K562 (cell line): ENCODE data around the gene ST6GAL1. TPM values are rescaled to one million over a fixed set of nuclear protein-coding genes. Genes with fewer than 3 reads are reported as not detected.

Experiments used
- CHD7 ChIP-seq: fragments of 200-600 bp; sonication (generic); IDR thresholded peaks from one replicate; pipeline ENCODE4 v1.6.1; 2012; ENCODE audit warnings: mild to moderate bottlenecking, low read depth, low read length, inconsistent platforms
- MCM7 ChIP-seq, 2 experiments: fragments of 450-650 bp; IDR thresholded peaks; 2 replicates each; pipeline ENCODE4 v1.6.1; 2016 to 2018
- NBN ChIP-seq: fragments of 450-650 bp; IDR thresholded peaks from 2 replicates; pipeline ENCODE4 v1.6.1; 2016; ENCODE audit warnings: low read depth, mild to moderate bottlenecking
- NFIC ChIP-seq: fragments of 450-650 bp; IDR thresholded peaks from 2 replicates; pipeline ENCODE4 v1.6.1; 2017; ENCODE audit warnings: mild to moderate bottlenecking, inconsistent platforms
- PPARD ChIP-seq: fragments of 250-450 bp; sonication (Bioruptor Pico); IDR thresholded peaks from 2 replicates; pipeline ENCODE4 v1.8.0; 2022; ENCODE audit warnings: inconsistent platforms, mild to moderate bottlenecking, moderate library complexity
- PRMT5 ChIP-seq: sonication (generic); formaldehyde crosslinking; IDR thresholded peaks from 2 replicates; pipeline ENCODE4 v1.5.0; 2020; ENCODE audit warnings: missing genetic modification reagents
- RBBP5 ChIP-seq: fragments of 200-600 bp; sonication (generic); IDR thresholded peaks from 2 replicates; pipeline ENCODE4 v1.6.1; 2012; ENCODE audit warnings: borderline replicate concordance, mild to moderate bottlenecking, low read length, control low read depth, inconsistent platforms; ENCODE audit not compliant: insufficient read depth, poor library complexity, severe bottlenecking
- RFX5 ChIP-seq: IDR thresholded peaks from 2 replicates; pipeline ENCODE4 v1.6.1; 2011; ENCODE audit warnings: low read depth, mild to moderate bottlenecking, improper control_type of control experiment, low read length
- SMAD1 ChIP-seq: fragments of 150-350 bp; IDR thresholded peaks from 2 replicates; pipeline ENCODE4 v1.6.1; 2014; ENCODE audit warnings: low read length, low read depth; ENCODE audit not compliant: partially characterized antibody
- TOE1 ChIP-seq, 2 experiments: fragments of 450-650 bp in 1 of 2; sonication (generic) in 1 of 2; formaldehyde crosslinking in 1 of 2; IDR thresholded peaks; 2 replicates each; pipeline versions ENCODE4 v1.7.1 to v1.8.0; 2016 to 2022; ENCODE audit warnings: borderline replicate concordance in 2 of 2, mild to moderate bottlenecking in 2 of 2, antibody characterized with exemption in 1 of 2, inconsistent platforms in 1 of 2, low read depth in 1 of 2, missing genetic modification reagents in 1 of 2, moderate library complexity in 1 of 2
- U2AF2 ChIP-seq: fragments of 200-400 bp; formaldehyde crosslinking; optimal IDR thresholded peaks from 2 replicates; pipeline ENCODE3; 2017; ENCODE audit warnings: low read depth, mild to moderate bottlenecking, low read length
- ZNF551 ChIP-seq: fragments of 250-450 bp; sonication (Bioruptor Pico); IDR thresholded peaks from 2 replicates; pipeline ENCODE4 v1.5.0; 2021; ENCODE audit warnings: mild to moderate bottlenecking, moderate library complexity
- polyA plus RNA-seq, 8 experiments: library from polyadenylated mRNA; depleted of rRNA in 4 of 8; stranded (reverse) in 5 of 8; unstranded in 3 of 8; fragments of >200 nt; fragmentation: Nextera tagmentation in 2 of 8; fragmentation: Illumina TruSeq in 1 of 8; extraction: Ambion mirVana in 2 of 8; extraction: Trizol in 1 of 8; gene quantifications; 2 replicates each; pipeline versions ENCODE4 v1.2.1 to v1.2.3, GENCODE V29; 2011 to 2014; ENCODE audit warnings: inconsistent platforms in 1 of 8, missing spikeins in 1 of 8
- total RNA-seq, 7 experiments: library from RNA; depleted of rRNA in 6 of 7; stranded (reverse); fragments of >200 nt in 6 of 7; fragmentation: Illumina TruSeq in 2 of 7; extraction: Trizol in 2 of 7; gene quantifications; 2 replicates each; pipeline versions ENCODE4 v1.2.1 to v1.2.3, GENCODE V29; 2011 to 2021; ENCODE audit warnings: low replicate concordance in 1 of 7

Gene ST6GAL1
- total and polyA plus RNA-seq, 9 of the 15 experiments (the other 6 are each of a cell fraction or from before 2014, with no cell fraction given), result 31.9 to 145 (median 71.0) TPM

DNA sequence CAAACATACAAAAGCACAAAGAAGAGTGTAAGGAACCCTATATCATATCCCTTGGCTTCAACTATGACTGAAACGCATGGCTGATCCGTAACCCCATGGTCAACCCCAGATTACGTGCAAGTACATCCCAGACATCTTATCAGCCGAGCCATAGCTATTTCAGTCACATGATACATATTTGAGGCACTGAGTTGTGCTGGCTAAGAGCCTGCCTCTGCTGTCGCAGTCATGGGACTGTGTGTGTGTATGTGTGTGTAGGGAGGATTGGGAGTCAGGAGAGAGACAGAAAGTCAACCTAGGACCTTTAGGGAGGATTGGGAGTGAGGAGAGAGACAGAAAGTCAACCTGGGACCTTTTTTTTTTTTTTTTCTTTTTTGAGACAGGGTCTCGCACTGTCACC, 8.4 kb downstream of the ST6GAL1 start (continued):
- no peak for TF ChIP-seq PRMT5 (CRISPR knock-in tag)
- peak; percentile 98 for TF ChIP-seq TOE1 (IDR thresholded peaks at IDR 0.05; ENCODE audit: borderline replicate concordance)
- TF ChIP-seq TOE1 (CRISPR knock-in tag; IDR thresholded peaks at IDR 0.05; ENCODE audit: borderline replicate concordance, low read depth), result no peak
- peak; percentile 33 for TF ChIP-seq RBBP5
- TF ChIP-seq SMAD1, result no peak
- TF ChIP-seq MCM7 (IDR thresholded peaks at IDR 0.05), result no peak
- no peak for TF ChIP-seq PPARD
- TF ChIP-seq NFIC, result peak; percentile 72
- TF ChIP-seq NBN, result peak; percentile 73; the same call in 1 of the 2 replicates
- TF ChIP-seq ZNF551 (CRISPR knock-in tag), result no peak
- no peak for TF ChIP-seq CHD7
- TF ChIP-seq U2AF2, result no peak
- no peak for TF ChIP-seq RFX5
